Glutamatergic neuron (in vitro differentiated cells): Measurements from ENCODE around the gene NYAP2. TPM values are rescaled to one million over a fixed set of nuclear protein-coding genes. Genes with fewer than 3 reads are reported as not detected.

Experiments used
- DNase-seq: peaks from one replicate; pipeline ENCODE4 v3.0.0; 2022
- H3K27ac Mint-ChIP-seq: one replicate; pipeline ENCODE4 v1.8.0; 2020; ENCODE audit warnings: mild to moderate bottlenecking, mixed read lengths, inconsistent platforms; ENCODE audit not compliant: unreplicated experiment
- H3K27me3 Mint-ChIP-seq: one replicate; pipeline ENCODE4 v1.8.0; 2020; ENCODE audit warnings: mild to moderate bottlenecking, moderate library complexity, mixed read lengths, inconsistent platforms; ENCODE audit not compliant: unreplicated experiment
- H3K36me3 Mint-ChIP-seq: one replicate; pipeline ENCODE4 v1.8.0; 2020; ENCODE audit warnings: mild to moderate bottlenecking, mixed read lengths, inconsistent platforms; ENCODE audit not compliant: unreplicated experiment
- H3K4me1 Mint-ChIP-seq: one replicate; pipeline ENCODE4 v1.8.0; 2020; ENCODE audit warnings: mild to moderate bottlenecking, low read depth, mixed read lengths, inconsistent platforms; ENCODE audit not compliant: unreplicated experiment
- H3K4me3 Mint-ChIP-seq: one replicate; pipeline ENCODE4 v1.8.0; 2020; ENCODE audit warnings: mild to moderate bottlenecking, mixed read lengths, inconsistent platforms; ENCODE audit not compliant: unreplicated experiment
- H3K9me3 Mint-ChIP-seq: one replicate; pipeline ENCODE4 v1.8.0; 2020; ENCODE audit warnings: mild to moderate bottlenecking, moderate library complexity, mixed read lengths, inconsistent platforms; ENCODE audit not compliant: unreplicated experiment
- CTCF ChIP-seq: fragments of 200-600 bp; sonication (generic); IDR thresholded peaks from one replicate; pipeline ENCODE4 v1.5.0; 2021; ENCODE audit not compliant: partially characterized antibody, unreplicated experiment
- total RNA-seq: library from RNA; stranded (reverse); fragmentation: NEBNext Ultra II Directional; extraction: Animal tissue kit (Norgen Biotek cat#: 25700); gene quantifications from one replicate; pipeline ENCODE4 v1.2.1, GENCODE V29; 2021; ENCODE audit not compliant: unreplicated experiment

Gene NYAP2
- total RNA-seq, 1 donor from 2014 or later: 0.32 TPM

- Mint-ChIP-seq H3K36me3 (no peaks in the 10 kb centered on the region), H3K27me3 (no peaks in the 10 kb centered on the region), H3K4me1 (no peaks in the 10 kb centered on the region)
Measured at GRCh38 chr2:225608136-225608535, 208.6 kb downstream of the NYAP2 start.

GRCh38 chr2:225612636-225613035, 213.1 kb downstream of the NYAP2 start:
- DNase-seq: no peak
- Mint-ChIP-seq H3K27ac (no peak overlapping the region), H3K27me3 (no peaks in the 10 kb centered on the region), H3K36me3 (no peaks in the 10 kb centered on the region), H3K4me3 (no peak overlapping the region), H3K9me3 (no peaks in the 10 kb centered on the region), H3K4me1 (no peaks in the 10 kb centered on the region)
- TF ChIP-seq CTCF: no peak

More at GRCh38 chr2:225608136-225608535, 208.6 kb downstream of the NYAP2 start:
- H3K27ac Mint-ChIP-seq: no peak overlapping the region
- no peak for TF ChIP-seq CTCF
- DNase-seq: no peak
- peaks cover 1% of the 10 kb centered on the region for H3K9me3 Mint-ChIP-seq
- H3K4me3 Mint-ChIP-seq: no peak overlapping the region

- Mint-ChIP-seq H3K36me3 (no peaks in the 10 kb centered on the region), H3K27ac (no peak overlapping the region), H3K27me3 (no peaks in the 10 kb centered on the region), H3K4me1 (no peaks in the 10 kb centered on the region), H3K9me3 (no peaks in the 10 kb centered on the region), H3K4me3 (no peak overlapping the region)
- no peak for DNase-seq
- no peak for TF ChIP-seq CTCF
Measured at GRCh38 chr2:225614915-225615314, 215.4 kb downstream of the NYAP2 start.

- Mint-ChIP-seq H3K27me3 (no peaks in the 10 kb centered on the region), H3K36me3 (no peaks in the 10 kb centered on the region), H3K9me3 (peaks cover 1% of the 10 kb centered on the region), H3K4me3 (no peak overlapping the region), H3K27ac (no peak overlapping the region), H3K4me1 (no peaks in the 10 kb centered on the region)
- DNase-seq: no peak
- no peak for TF ChIP-seq CTCF
Measured at GRCh38 chr2:225615514-225615913, 216.0 kb downstream of the NYAP2 start.

GRCh38 chr2:225616372-225616771, 216.9 kb downstream of the NYAP2 start:
- Mint-ChIP-seq H3K27ac (no peak overlapping the region), H3K4me1 (no peaks in the 10 kb centered on the region), H3K27me3 (no peaks in the 10 kb centered on the region), H3K4me3 (no peak overlapping the region), H3K9me3 (peaks cover 1% of the 10 kb centered on the region), H3K36me3 (no peaks in the 10 kb centered on the region)
- DNase-seq: no peak
- no peak for TF ChIP-seq CTCF
